Endothelial cell of umbilical vein (primary cell): ENCODE results near the gene ANKRD34B. TPM values are rescaled to one million over a fixed set of nuclear protein-coding genes. Genes with fewer than 3 reads are reported as not detected.

ENCODE experiments used
- BruUV-seq: library from RNA; stranded (reverse); fragments of 400-500 nt; replicated peaks from 2 replicates; lab custom pipeline; 2021; lab: Mats Ljungman, UMichigan
- CTCF ChIA-PET: fragments of 300-600, 350-600 bp; sonication (Branson Sonifier 250); formaldehyde crosslinking; loops from one replicate; lab custom pipeline; 2021; ENCODE audit warnings: antibody characterized with exemption, inconsistent platforms; lab: Charles Lee
- POLR2A ChIA-PET: fragments of 300-600, 350-600 bp; sonication (Branson Sonifier 250); formaldehyde crosslinking; loops from one replicate; lab custom pipeline; 2021; ENCODE audit warnings: antibody characterized with exemption, inconsistent platforms; lab: Charles Lee
- DNase-seq: peaks from one replicate; pipeline ENCODE4 v3.0.0-alpha.2; 2011; ENCODE audit warnings: low read depth, low spot score
- FAIRE-seq: peaks from 2 replicates; lab custom pipeline; 2011; peaks lifted over from hg19 to GRCh38; lab: Jason Lieb, UNC
- H2AFZ ChIP-seq: 2 replicates; pipeline ENCODE4 v1.6.0; 2012; ENCODE audit warnings: low read depth, low read length, control low read depth, inconsistent platforms
- H3K27ac ChIP-seq: 2 replicates; pipeline ENCODE4 v1.5.1; 2011; ENCODE audit warnings: low read depth, mild to moderate bottlenecking, control low read depth, low read length, moderate library complexity; ENCODE audit not compliant: insufficient read depth
- H3K27me3 ChIP-seq, 2 experiments: 2 replicates each; pipeline versions ENCODE4 v1.6.0 to v1.6.1; 2011; ENCODE audit warnings: low read length in 2 of 2, mixed read lengths in 1 of 2; ENCODE audit not compliant: control insufficient read depth in 2 of 2, insufficient read depth in 2 of 2
- H3K36me3 ChIP-seq, 2 experiments: 2 replicates in 1 of 2; 3 replicates in 1 of 2; pipeline ENCODE4 v1.5.1; 2011; ENCODE audit warnings: low read length in 2 of 2, mild to moderate bottlenecking in 1 of 2, moderate library complexity in 1 of 2; ENCODE audit not compliant: control insufficient read depth in 2 of 2, insufficient read depth in 2 of 2; ENCODE audit errors: extremely low read depth in 1 of 2
- H3K4me1 ChIP-seq: 3 replicates; pipeline ENCODE4 v1.5.1; 2011; ENCODE audit warnings: mild to moderate bottlenecking, low read length; ENCODE audit not compliant: control insufficient read depth, insufficient read depth; ENCODE audit errors: extremely low read depth
- H3K4me2 ChIP-seq: 2 replicates; pipeline ENCODE4 v1.6.1; 2011; ENCODE audit warnings: low read length, control low read depth, mixed read lengths; ENCODE audit not compliant: insufficient read depth
- H3K4me3 ChIP-seq, 3 experiments: fragments of 200-600 bp in 1 of 3; sonication (generic), shearing (Covaris generic) in 1 of 3; replicated peaks in 1 of 3; 2 replicates each; pipeline ENCODE4 v1.5.1; 2011 to 2016; ENCODE audit warnings: control low read depth in 3 of 3, low read length in 3 of 3, mild to moderate bottlenecking in 2 of 3, inconsistent platforms in 1 of 3, low read depth in 1 of 3, moderate library complexity in 1 of 3; ENCODE audit not compliant: insufficient read depth in 1 of 3
- H3K79me2 ChIP-seq: 2 replicates; pipeline ENCODE4 v1.6.0; 2012; ENCODE audit warnings: low read length, inconsistent platforms; ENCODE audit not compliant: control insufficient read depth, insufficient read depth
- H3K9ac ChIP-seq: replicated peaks from 2 replicates; pipeline ENCODE3; 2011; ENCODE audit warnings: low read length, control low read depth; ENCODE audit not compliant: insufficient read depth; ENCODE audit errors: extremely low read depth
- H3K9me1 ChIP-seq: replicated peaks from 3 replicates; pipeline ENCODE4 v1.6.0; 2011; ENCODE audit warnings: mild to moderate bottlenecking, low read length; ENCODE audit not compliant: control insufficient read depth, insufficient read depth; ENCODE audit errors: extremely low read depth
- H3K9me3 ChIP-seq: replicated peaks from 2 replicates; pipeline ENCODE4 v1.5.1; 2012; ENCODE audit warnings: low read length, inconsistent platforms; ENCODE audit not compliant: control insufficient read depth, insufficient read depth
- H4K20me1 ChIP-seq: replicated peaks from 2 replicates; pipeline ENCODE3; 2011; ENCODE audit warnings: mild to moderate bottlenecking, low read length; ENCODE audit not compliant: control insufficient read depth, insufficient read depth; ENCODE audit errors: extremely low read depth
- EZH2 ChIP-seq: IDR thresholded peaks from 2 replicates; pipeline ENCODE4 v1.6.1; 2012; ENCODE audit warnings: borderline replicate concordance, low read depth, mild to moderate bottlenecking, moderate library complexity, low read length, inconsistent platforms; ENCODE audit not compliant: severe bottlenecking
- GATA2 ChIP-seq: IDR thresholded peaks from 2 replicates; pipeline ENCODE4 v1.7.0; 2011; ENCODE audit warnings: low read depth, mild to moderate bottlenecking, moderate library complexity, mixed read lengths, low read length; ENCODE audit not compliant: insufficient read length, insufficient read depth
- JUN ChIP-seq: IDR thresholded peaks from 2 replicates; pipeline ENCODE4 v1.6.1; 2011; ENCODE audit warnings: borderline replicate concordance, low read depth; ENCODE audit not compliant: insufficient read length, insufficient read depth
- MAX ChIP-seq: IDR thresholded peaks from 2 replicates; pipeline ENCODE4 v1.6.1; 2011; ENCODE audit not compliant: insufficient read depth, insufficient read length
- MYC ChIP-seq: IDR thresholded peaks from one replicate; pipeline ENCODE4 v1.6.1; 2011; ENCODE audit warnings: mild to moderate bottlenecking, low read depth, low read length
- POLR2A ChIP-seq: IDR thresholded peaks from 2 replicates; pipeline ENCODE4 v1.6.1; 2012; ENCODE audit warnings: low read depth, mild to moderate bottlenecking, control low read depth, low read length
- POLR2AphosphoS5 ChIP-seq: IDR thresholded peaks from 2 replicates; pipeline ENCODE4 v1.6.1; 2012; ENCODE audit warnings: low read depth, mild to moderate bottlenecking, control low read depth, low read length, moderate library complexity; ENCODE audit not compliant: insufficient read depth
- dilution Hi-C: fragments of 300-500 bp; cut with MboI; formaldehyde crosslinking; loops from one replicate; pipeline ENCODE4 v1.15.0; 2019; ENCODE audit warnings: low sequenced_read_pairs; ENCODE audit not compliant: extremely low pct_ligation_motif_present
- intact Hi-C: fragments of 100-400 bp; cut with micrococcal nuclease; formaldehyde crosslinking; loops from one replicate; pipeline ENCODE4 v1.10.0; 2022
- polyA plus RNA-seq, 4 experiments: library from polyadenylated mRNA; depleted of rRNA in 3 of 4; stranded (reverse) in 3 of 4; unstranded in 1 of 4; fragments of >200 nt; gene quantifications; 2 replicates each; pipeline versions ENCODE4 v1.2.1 to v1.2.3, GENCODE V29; 2011 to 2012; ENCODE audit warnings: missing spikeins in 1 of 4
- total RNA-seq: library from RNA; stranded (reverse); gene quantifications from 2 replicates; pipeline ENCODE4 v1.2.3, GENCODE V29; 2021

Gene ANKRD34B
- total and polyA plus RNA-seq, 2 donors (not counting 3 experiments of a cell fraction or from before 2014, with no cell fraction given), result not detected

GRCh38 chr5:80592761-80593160, 22.7 kb upstream of the ANKRD34B start:
- no TSS peak for BruUV-seq
- DNase-seq, result no peak
- dilution Hi-C loops, result no loop called here
- H3K9me3 ChIP-seq, result no peaks in the 10 kb centered on the region
- no peak overlapping the region for H3K4me2 ChIP-seq
- no peaks in the 10 kb centered on the region for H3K9me1 ChIP-seq
- TF ChIP-seq POLR2A (no peak), POLR2AphosphoS5 (no peak)
- POLR2A ChIA-PET, result no interaction called here
- no peaks in the 10 kb centered on the region for H4K20me1 ChIP-seq
- no peak overlapping the region for H2AFZ ChIP-seq
- H3K4me3 ChIP-seq, result no peak overlapping the region
- no peaks in the 10 kb centered on the region for H3K4me1 ChIP-seq
- peaks cover 2 to 4% of the 10 kb centered on the region in 2 experiments for H3K27me3 ChIP-seq
- no peak overlapping the region for H3K27ac ChIP-seq
- no peak overlapping the region for H3K9ac ChIP-seq
- H3K79me2 ChIP-seq, result no peaks in the 10 kb centered on the region
- CTCF ChIA-PET, result no interaction called here
- H3K36me3 ChIP-seq, result no peaks in the 10 kb centered on the region
- intact Hi-C loops, result no loop called here
- no peak for FAIRE-seq

- FAIRE-seq, result no peak
- Histone ChIP-seq H3K79me2 (no peaks in the 10 kb centered on the region), H3K36me3 (no peaks in the 10 kb centered on the region), H3K9me3 (no peaks in the 10 kb centered on the region), H3K4me1 (no peaks in the 10 kb centered on the region), H3K4me2 (no peak overlapping the region), H3K4me3 (no peak overlapping the region), H3K9me1 (no peaks in the 10 kb centered on the region), H3K9ac (no peak overlapping the region), H3K27me3 (peaks cover 2 to 4% of the 10 kb centered on the region in 2 experiments), H4K20me1 (no peaks in the 10 kb centered on the region), H3K27ac (no peak overlapping the region), H2AFZ (no peak overlapping the region)
- dilution Hi-C loops, result no loop called here
- no TSS peak for BruUV-seq
- TF ChIP-seq EZH2 (no peak), MYC (no peak), JUN (no peak), MAX (no peak), GATA2 (no peak), POLR2A (no peak)
- intact Hi-C loops, result no loop called here
- ChIA-PET CTCF (no interaction called here), POLR2A (no interaction called here)
- no peak for DNase-seq
Observed at GRCh38 chr5:80592105-80592504, 22.0 kb upstream of the ANKRD34B start.
